ENCODE data around the gene KCNIP4. TPM values are rescaled to one million over a fixed set of nuclear protein-coding genes. Genes with fewer than 3 reads are reported as not detected.

The KCNIP4 gene
- total and polyA plus RNA-seq, 2 of the 8 experiments (the other 6 are each of a cell fraction or from before 2014, with no cell fraction given): 0.06 TPM; not detected in 1

GRCh38 chr4:20816287-20816686 lies 1132.3 kb downstream of the KCNIP4 start:
- H3K79me2 ChIP-seq (ENCODE audit: control insufficient read depth in 1 of 2, insufficient read depth in 2 of 2, low read length in 2 of 2): no peaks in the 10 kb centered on the region
- no peak overlapping the region for H3K4me2 ChIP-seq (ENCODE audit: insufficient read depth in 1 of 2, low read depth in 2 of 2, low read length in 2 of 2)
- H3K36me3 ChIP-seq (ENCODE audit: control insufficient read depth in 2 of 4, insufficient read depth in 4 of 4, low read length in 3 of 4): no peaks in the 10 kb centered on the region
- ChIA-PET POLR2A (ENCODE audit: partially characterized antibody) (no interaction called here), CTCF (ENCODE audit: partially characterized antibody) (interaction anchor here (0.7 to 1.3 kb wide), 3 partner anchors 17 to 141 kb away, joined by 3 to 4 read pairs (median 4); no protein-coding TSS in a partner anchor)
- H2BK5ac ChIP-seq (ENCODE audit: low read depth, low read length): no peak overlapping the region
- no peak overlapping the region for H3K18ac ChIP-seq (ENCODE audit: extremely low read depth, low read length)
- H2BK12ac ChIP-seq (ENCODE audit: low read depth, low read length): no peak overlapping the region
- no peak overlapping the region for H3K9ac ChIP-seq (replicated peaks in 1 of 4; ENCODE audit: extremely low read depth in 1 of 4, low read depth in 3 of 4, low read length in 3 of 4)
- no peak overlapping the region for H4K8ac ChIP-seq (ENCODE audit: extremely low read depth, insufficient read depth, low read length)
- H4K5ac ChIP-seq (ENCODE audit: insufficient read length, low read depth, low read length): no peak overlapping the region
- H3K23ac ChIP-seq (ENCODE audit: insufficient read length): no peak overlapping the region
- H2AK5ac ChIP-seq (ENCODE audit: low read depth, low read length): no peak overlapping the region
- 93% methylated on average over 5 of the region's 5 CpGs; no CpG with 5 or more reads in 1 of the 2 experiments for WGBS, 2 experiments (ENCODE audit: extremely low coverage in 1 of 2, insufficient coverage in 1 of 2, insufficient read length in 1 of 2, insufficient replicate concordance in 2 of 2, low coverage in 1 of 2, low lambda C conversion rate in 2 of 2, missing lambda C conversion rate in 1 of 2)
- H4K91ac ChIP-seq (replicated peaks; ENCODE audit: insufficient read length, low read length): no peak overlapping the region
- H3K4me3 ChIP-seq (ENCODE audit: extremely low read depth in 1 of 4, insufficient read depth in 2 of 4, low read depth in 3 of 4, low read length in 4 of 4): no peak overlapping the region
- no peak overlapping the region for H2BK20ac ChIP-seq (ENCODE audit: low read length)
- no peak for FAIRE-seq
- DNase-seq (ENCODE audit: low read depth in 1 of 2, low spot score in 2 of 2): no peak
- H2AFZ ChIP-seq (ENCODE audit: low read length): no peak overlapping the region
- H3K27me3 ChIP-seq (replicated peaks in 1 of 4; ENCODE audit: control insufficient read depth in 3 of 4, extremely low read depth in 1 of 4, insufficient read depth in 3 of 4, low read length in 3 of 4): no peaks in the 10 kb centered on the region
- H3K56ac ChIP-seq (replicated peaks; ENCODE audit: insufficient read length, low read depth, low read length): no peak overlapping the region
- H3K27ac ChIP-seq (ENCODE audit: low read depth, low read length): no peak overlapping the region
- TF ChIP-seq CREB1 (IDR thresholded peaks at IDR 0.05): no peak
- TF ChIP-seq CHD2 (IDR thresholded peaks at IDR 0.05; ENCODE audit: low read length): no peak
- TF ChIP-seq ASH2L (IDR thresholded peaks at IDR 0.05; ENCODE audit: low read length): no peak
- no peak for TF ChIP-seq SIX5 (IDR thresholded peaks at IDR 0.05; ENCODE audit: low read depth, low read length)
- TF ChIP-seq TAF7 (optimal IDR thresholded peaks at IDR 0.05; ENCODE audit: borderline replicate concordance, low read depth, low read length): no peak
- no peak for TF ChIP-seq EZH2 (IDR thresholded peaks at IDR 0.05; ENCODE audit: low read depth, low read length, severe bottlenecking)
- TF ChIP-seq TCF12 (IDR thresholded peaks at IDR 0.05; ENCODE audit: low read depth, low read length): no peak
- no peak for TF ChIP-seq TAF1 (IDR thresholded peaks at IDR 0.05; ENCODE audit: low read depth, low read length)
- no peak for TF ChIP-seq SP4 (IDR thresholded peaks at IDR 0.05; ENCODE audit: low read length)
- no peak for TF ChIP-seq KDM1A (IDR thresholded peaks at IDR 0.05; ENCODE audit: borderline replicate concordance, low read length)
- no peak for TF ChIP-seq SIRT6 (IDR thresholded peaks at IDR 0.05; ENCODE audit: low read length)
- H4K20me1 ChIP-seq (replicated peaks in 1 of 2; ENCODE audit: control insufficient read depth in 1 of 2, insufficient read depth in 2 of 2, low read length in 2 of 2): no peaks in the 10 kb centered on the region
- H3K4ac ChIP-seq (replicated peaks; ENCODE audit: insufficient read length, low read depth, low read length): no peak overlapping the region
- no peak overlapping the region for H2BK15ac ChIP-seq (ENCODE audit: low read length)
- no peaks in the 10 kb centered on the region for H3K4me1 ChIP-seq (replicated peaks in 1 of 4; ENCODE audit: control insufficient read depth in 3 of 4, insufficient read depth in 4 of 4, low read length in 3 of 4)
- H3K9me3 ChIP-seq (ENCODE audit: insufficient read depth in 2 of 2, low read depth in 1 of 2, low read length in 1 of 2): no peaks in the 10 kb centered on the region
- H3K23me2 ChIP-seq (ENCODE audit: low read depth, low read length): no peaks in the 10 kb centered on the region
- H3K14ac ChIP-seq (ENCODE audit: insufficient read length): no peak overlapping the region
- no peak overlapping the region for H2BK120ac ChIP-seq (replicated peaks; ENCODE audit: low read depth, low read length)
- H3K79me1 ChIP-seq (ENCODE audit: low read depth, low read length): no peaks in the 10 kb centered on the region

Measured in H1 (cell line).